BLaER1 treated with 17β-estradiol and CSF1 and Interleukin-3, amounts not matched to agents 10 nM and 100 nM (cell line): ENCODE measurements around the gene CRAMP1.
A peak's percentile ranks its signal among the peaks of the same experiment; 100 is the strongest.

ENCODE experiments used
- H3K27ac ChIP-seq, 11 experiments: shearing (Covaris generic); formaldehyde crosslinking; 2 replicates each; pipeline ENCODE4 v1.8.1; 2022
- H3K27me3 ChIP-seq, 11 experiments: shearing (Covaris generic); formaldehyde crosslinking; 2 replicates each; pipeline ENCODE4 v1.8.1; 2022
- H3K36me3 ChIP-seq, 11 experiments: shearing (Covaris generic); formaldehyde crosslinking; 2 replicates each; pipeline ENCODE4 v1.8.1; 2022
- H3K4me1 ChIP-seq, 10 experiments: shearing (Covaris generic); formaldehyde crosslinking; 2 replicates each; pipeline ENCODE4 v1.8.1; 2022
- H3K4me2 ChIP-seq, 11 experiments: shearing (Covaris generic); formaldehyde crosslinking; 2 replicates each; pipeline ENCODE4 v1.8.1; 2022
- H3K4me3 ChIP-seq, 10 experiments: shearing (Covaris generic); formaldehyde crosslinking; 2 replicates each; pipeline ENCODE4 v1.8.1; 2022
- H3K9ac ChIP-seq, 11 experiments: shearing (Covaris generic); formaldehyde crosslinking; 2 replicates each; pipeline ENCODE4 v1.8.1; 2022
- H3K9me3 ChIP-seq, 11 experiments: shearing (Covaris generic); formaldehyde crosslinking; replicated peaks in 1 of 11; 2 replicates each; pipeline ENCODE4 v1.8.1; 2022
- H4K20me1 ChIP-seq, 11 experiments: shearing (Covaris generic); formaldehyde crosslinking; 2 replicates each; pipeline ENCODE4 v1.8.1; 2022
- Cebpa-rat ChIP-seq, 11 experiments: shearing (Covaris generic); IDR thresholded peaks; 2 replicates each; pipeline ENCODE4 v1.8.1; 2022

Gene CRAMP1

DNA sequence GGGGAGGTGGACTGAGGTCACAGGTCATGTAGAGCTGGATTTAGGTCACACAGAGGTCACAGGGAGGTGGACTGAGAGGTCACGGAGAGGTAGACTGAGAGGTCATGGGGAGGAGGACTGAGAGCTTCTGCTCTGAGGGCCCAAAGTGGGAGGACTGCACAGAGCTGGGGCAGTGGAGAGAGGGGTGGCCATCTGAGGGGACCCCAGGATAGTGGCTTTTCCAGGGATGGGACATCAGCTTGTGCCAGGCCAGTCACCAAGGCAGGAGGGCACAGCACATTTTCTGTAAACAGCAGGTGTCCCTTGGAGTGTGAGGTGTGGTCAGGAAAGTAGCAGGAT lies 39.8 kb downstream of the CRAMP1 start:
- Histone ChIP-seq H3K4me3 (no peak overlapping the region), H3K27ac (peak overlapping the region in 8 of 11 experiments; percentile 11 to 56 (median 38); a peak in 11 of 22 replicates), H3K27me3 (no peaks in the 10 kb centered on the region), H3K9ac (peak overlapping the region in 1 of 11 experiments; percentile 13; a peak in 1 of 22 replicates), H3K4me2 (no peak overlapping the region), H3K36me3 (peaks cover 58 to 80% (median 65%) of the 10 kb centered on the region in 11 experiments), H4K20me1 (peaks cover 0 to 28% (median 0%) of the 10 kb centered on the region in 11 experiments; a peak in 6 of 22 replicates), H3K9me3 (peaks cover 0 to 12% (median 0%) of the 10 kb centered on the region in 11 experiments; a peak in 4 of 22 replicates), H3K4me1 (peaks cover 38 to 50% (median 44%) of the 10 kb centered on the region in 10 experiments)
- no peak for TF ChIP-seq Cebpa-rat (IDR thresholded peaks at IDR 0.05)

- Histone ChIP-seq H3K9ac (no peak overlapping the region), H3K36me3 (peaks cover 64 to 90% (median 74%) of the 10 kb centered on the region in 11 experiments), H3K27me3 (no peaks in the 10 kb centered on the region), H3K27ac (no peak overlapping the region), H3K4me1 (peaks cover 27 to 39% (median 34%) of the 10 kb centered on the region in 10 experiments), H4K20me1 (peaks cover 0 to 39% (median 0%) of the 10 kb centered on the region in 11 experiments; a peak in 6 of 22 replicates), H3K9me3 (peaks cover 0 to 12% (median 0%) of the 10 kb centered on the region in 11 experiments; a peak in 4 of 22 replicates), H3K4me3 (no peak overlapping the region; a peak in 1 of 20 replicates), H3K4me2 (no peak overlapping the region)
- TF ChIP-seq Cebpa-rat (IDR thresholded peaks at IDR 0.05): no peak
These were observed 40.9 kb downstream of the CRAMP1 start for GRCh38 chr16:1653023-1653422.

DNA sequence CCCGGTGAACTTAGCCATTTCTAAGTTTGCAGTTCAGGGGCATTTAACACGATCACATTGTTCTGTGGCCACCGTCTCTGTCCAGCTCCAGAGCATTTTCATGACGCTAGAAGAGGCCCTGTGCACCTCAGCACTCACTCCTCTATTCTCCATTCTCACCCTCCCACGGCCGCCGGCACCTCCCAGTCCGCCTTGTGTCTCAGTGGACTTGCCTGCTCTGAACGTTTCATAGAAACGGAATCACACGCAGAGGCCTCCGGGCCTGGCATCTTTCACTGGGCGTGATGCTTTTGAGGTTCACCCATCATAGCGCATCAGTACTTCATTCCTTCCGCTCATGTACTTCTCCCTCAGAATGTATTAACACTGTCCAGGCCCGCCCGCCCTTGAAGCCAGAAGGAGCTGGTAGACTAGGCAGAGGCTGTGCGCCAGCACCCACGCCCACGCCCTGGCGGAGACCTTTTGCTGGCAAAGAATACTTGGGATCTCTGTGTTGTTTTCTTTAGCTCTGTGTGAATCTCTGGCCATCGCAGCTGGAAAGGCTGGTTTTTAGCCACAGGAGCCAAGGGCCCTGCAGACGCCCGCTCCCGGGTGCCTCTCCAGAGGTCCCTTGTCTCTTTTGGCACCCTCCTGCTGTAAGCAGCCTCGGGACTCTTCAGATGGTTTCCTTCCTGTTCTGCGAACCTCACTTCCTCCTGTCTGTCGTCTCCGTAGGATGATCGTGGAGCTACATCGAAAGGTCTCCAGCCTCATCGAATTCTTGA lies 42.5 kb downstream of the CRAMP1 start:
- TF ChIP-seq Cebpa-rat (IDR thresholded peaks at IDR 0.05): no peak
- H4K20me1 ChIP-seq: peaks cover 0 to 52% (median 0%) of the 10 kb centered on the region in 11 experiments; a peak in 7 of 22 replicates
- H3K4me2 ChIP-seq: peak overlapping the region; percentile 51 to 78 (median 66)

DNA sequence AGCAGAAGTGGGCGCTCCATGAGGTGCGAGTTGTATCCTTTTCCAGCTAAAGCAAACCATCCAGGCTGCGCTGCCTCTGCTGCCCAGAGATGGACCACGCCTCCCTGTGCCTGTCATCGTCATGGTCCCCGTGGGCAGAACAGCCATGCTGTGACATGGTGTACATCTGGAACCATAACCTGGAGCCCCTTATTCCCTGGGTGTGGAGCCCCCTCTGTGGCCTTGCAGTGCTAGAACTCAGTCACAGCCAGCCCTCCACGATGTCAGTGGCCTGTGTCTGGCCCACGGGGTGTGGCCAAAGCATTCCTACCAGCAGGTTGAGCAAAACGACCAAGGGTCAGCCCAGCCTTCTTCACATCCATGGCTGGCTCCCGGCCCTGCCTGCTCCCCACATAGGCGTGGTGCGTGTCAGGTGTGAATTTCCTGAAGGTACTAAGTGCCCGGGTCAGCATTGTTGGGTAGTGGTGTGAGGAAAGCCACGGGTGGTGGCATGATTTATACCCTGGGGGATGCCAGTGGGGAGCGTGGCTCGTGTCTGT lies 43.2 kb downstream of the CRAMP1 start:
- peaks cover 75 to 99% (median 92%) of the 10 kb centered on the region in 11 experiments for H3K36me3 ChIP-seq
- H4K20me1 ChIP-seq: peaks cover 0 to 58% (median 0%) of the 10 kb centered on the region in 11 experiments; a peak in 7 of 22 replicates
- H3K9ac ChIP-seq: peak overlapping the region in 5 of 11 experiments; percentile 23 to 60 (median 46); a peak in 6 of 22 replicates
- TF ChIP-seq Cebpa-rat (IDR thresholded peaks at IDR 0.05): no peak
- no peaks in the 10 kb centered on the region for H3K9me3 ChIP-seq
- peak overlapping the region in 4 of 11 experiments; percentile 43 to 59 (median 51); a peak in 5 of 22 replicates for H3K27ac ChIP-seq
- H3K4me1 ChIP-seq: peaks cover 13 to 25% (median 16%) of the 10 kb centered on the region in 10 experiments
- no peak overlapping the region for H3K4me3 ChIP-seq
- peak overlapping the region; percentile 51 to 78 (median 66) for H3K4me2 ChIP-seq
- H3K27me3 ChIP-seq: no peaks in the 10 kb centered on the region

More for the DNA sequence above, 42.5 kb downstream of the CRAMP1 start:
- H3K27ac ChIP-seq: peak overlapping the region in 8 of 11 experiments; percentile 31 to 59 (median 43); a peak in 14 of 22 replicates
- H3K9me3 ChIP-seq: no peaks in the 10 kb centered on the region
- H3K27me3 ChIP-seq: no peaks in the 10 kb centered on the region
- no peak overlapping the region for H3K4me3 ChIP-seq
- H3K9ac ChIP-seq: peak overlapping the region in 8 of 11 experiments; percentile 6 to 60 (median 39); a peak in 10 of 22 replicates
- H3K36me3 ChIP-seq: peaks cover 69 to 98% (median 87%) of the 10 kb centered on the region in 11 experiments
- peaks cover 13 to 28% (median 22%) of the 10 kb centered on the region in 10 experiments for H3K4me1 ChIP-seq

DNA sequence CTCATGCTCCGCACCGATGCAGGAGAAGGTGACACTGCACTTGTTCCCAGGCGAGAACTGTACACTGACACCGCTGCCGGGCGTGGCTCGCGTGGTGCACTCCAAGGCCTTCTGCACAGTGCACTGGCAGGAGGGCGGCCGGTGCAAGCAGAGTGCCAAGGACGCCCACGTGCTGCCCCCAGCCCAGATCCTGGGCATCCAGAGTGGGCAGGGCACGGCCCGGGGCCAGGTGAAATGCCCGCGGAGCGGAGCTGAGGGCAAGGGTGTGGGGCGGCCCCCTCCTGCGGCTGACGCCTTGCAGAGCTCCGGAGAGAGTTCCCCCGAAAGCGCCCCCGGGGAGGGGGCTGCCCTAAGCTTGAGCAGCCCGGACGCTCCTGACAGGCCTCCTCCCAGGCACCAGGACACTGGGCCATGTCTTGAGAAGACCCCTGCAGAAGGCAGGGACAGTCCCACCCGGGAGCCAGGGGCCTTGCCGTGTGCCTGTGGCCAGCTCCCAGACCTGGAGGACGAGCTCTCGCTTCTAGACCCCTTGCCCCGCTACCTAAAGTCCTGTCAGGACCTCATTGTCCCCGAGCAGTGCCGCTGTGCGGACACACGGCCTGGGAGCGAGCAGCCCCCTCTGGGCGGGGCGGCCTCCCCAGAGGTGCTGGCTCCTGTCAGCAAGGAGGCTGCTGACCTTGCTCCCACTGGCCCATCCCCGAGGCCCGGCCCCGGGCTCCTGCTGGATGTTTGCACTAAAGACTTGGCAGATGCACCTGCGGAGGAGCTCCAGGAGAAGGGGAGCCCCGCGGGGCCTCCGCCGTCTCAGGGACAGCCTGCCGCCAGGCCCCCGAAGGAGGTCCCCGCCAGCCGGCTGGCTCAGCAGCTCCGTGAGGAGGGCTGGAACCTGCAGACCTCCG lies 44.0 kb downstream of the CRAMP1 start:
- Histone ChIP-seq H3K27ac (no peak overlapping the region), H4K20me1 (peaks cover 0 to 58% (median 0%) of the 10 kb centered on the region in 11 experiments; a peak in 7 of 22 replicates), H3K4me2 (no peak overlapping the region), H3K9ac (no peak overlapping the region), H3K36me3 (peaks cover 73 to 100% (median 91%) of the 10 kb centered on the region in 11 experiments), H3K27me3 (no peaks in the 10 kb centered on the region), H3K9me3 (no peaks in the 10 kb centered on the region), H3K4me1 (peaks cover 13 to 25% (median 16%) of the 10 kb centered on the region in 10 experiments), H3K4me3 (no peak overlapping the region)
- no peak for TF ChIP-seq Cebpa-rat (IDR thresholded peaks at IDR 0.05)

DNA sequence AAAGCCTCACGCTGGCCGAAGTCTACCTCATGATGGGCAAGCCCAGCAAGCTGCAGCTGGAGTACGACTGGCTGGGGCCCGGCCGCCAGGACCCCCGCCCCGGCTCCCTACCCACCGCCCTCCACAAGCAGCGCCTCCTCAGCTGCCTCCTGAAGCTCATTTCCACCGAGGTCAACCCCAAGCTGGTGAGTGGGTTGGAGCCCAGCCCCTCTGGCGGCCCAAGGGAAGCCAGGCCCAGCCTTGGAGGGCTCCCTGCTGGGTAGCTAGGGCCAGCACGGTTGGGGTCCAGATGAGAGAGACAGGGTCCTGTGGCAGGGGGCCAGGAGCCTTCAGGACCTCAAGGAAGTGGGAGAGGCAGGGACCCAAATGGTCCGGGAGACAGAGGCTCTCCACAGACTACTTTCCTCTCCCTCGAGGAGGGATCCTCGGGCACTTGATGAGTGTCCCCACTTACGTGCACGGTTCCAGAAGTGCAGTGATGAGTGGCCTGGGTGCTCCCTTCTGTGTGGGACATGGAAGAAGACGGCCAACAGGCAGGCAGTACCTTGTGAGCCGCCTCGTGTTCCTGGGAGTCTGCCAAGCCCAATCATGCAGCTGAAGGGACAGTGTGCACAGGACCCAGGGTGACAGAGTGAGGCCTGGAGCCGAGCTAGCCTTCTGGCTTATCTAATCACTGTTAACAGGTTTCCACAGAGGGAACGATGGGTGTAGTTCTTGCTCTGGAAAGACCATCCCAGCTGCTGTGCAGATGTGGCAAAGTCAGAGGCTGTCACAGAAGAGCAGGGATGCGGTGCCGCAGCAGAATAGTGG lies 44.9 kb downstream of the CRAMP1 start:
- H3K36me3 ChIP-seq: peaks cover 69 to 99% (median 89%) of the 10 kb centered on the region in 11 experiments
- H3K9ac ChIP-seq: no peak overlapping the region
- no peaks in the 10 kb centered on the region for H3K27me3 ChIP-seq
- TF ChIP-seq Cebpa-rat (IDR thresholded peaks at IDR 0.05): no peak
- H3K27ac ChIP-seq: no peak overlapping the region
- H4K20me1 ChIP-seq: peaks cover 0 to 52% (median 0%) of the 10 kb centered on the region in 11 experiments; a peak in 7 of 22 replicates
- no peak overlapping the region for H3K4me2 ChIP-seq
- H3K4me3 ChIP-seq: no peak overlapping the region
- peaks cover 13 to 22% (median 16%) of the 10 kb centered on the region in 10 experiments for H3K4me1 ChIP-seq
- no peaks in the 10 kb centered on the region for H3K9me3 ChIP-seq

DNA sequence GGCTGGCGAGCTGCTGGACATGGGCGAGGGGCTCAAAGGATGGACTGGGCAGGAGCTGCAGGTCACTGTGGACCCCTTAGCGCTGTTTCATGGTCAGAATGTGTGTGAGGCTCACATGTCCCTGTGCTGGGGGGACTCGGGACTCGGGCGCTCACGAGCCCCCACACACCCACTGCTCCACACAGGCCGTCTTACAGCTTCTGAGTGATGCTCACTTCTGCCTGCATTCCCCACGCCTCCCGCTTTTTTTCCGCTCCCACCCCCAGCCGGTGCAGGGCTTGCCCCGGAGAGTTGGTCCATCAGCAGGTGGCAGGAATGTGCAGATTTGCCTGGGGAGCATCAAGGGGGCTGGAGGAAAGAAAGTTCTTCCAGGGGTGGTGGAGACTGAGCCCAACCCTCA lies 45.7 kb downstream of the CRAMP1 start:
- H3K9ac ChIP-seq: 0 out of 22 replicates have a peak overlapping the region, but pooled peaks of 1 of the 11 experiments have one; percentile 18
- no peak overlapping the region for H3K4me3 ChIP-seq
- no peak overlapping the region for H3K4me2 ChIP-seq
- no peaks in the 10 kb centered on the region for H3K27me3 ChIP-seq
- peaks cover 69 to 99% (median 89%) of the 10 kb centered on the region in 11 experiments for H3K36me3 ChIP-seq
- peaks cover 13 to 22% (median 16%) of the 10 kb centered on the region in 10 experiments for H3K4me1 ChIP-seq
- no peak for TF ChIP-seq Cebpa-rat (IDR thresholded peaks at IDR 0.05)
- peaks cover 0 to 56% (median 0%) of the 10 kb centered on the region in 11 experiments; a peak in 7 of 22 replicates for H4K20me1 ChIP-seq
- H3K9me3 ChIP-seq: no peaks in the 10 kb centered on the region
- no peak overlapping the region for H3K27ac ChIP-seq
